ENCODE data around the gene DUSP7.
A peak's percentile ranks its signal among the peaks of the same experiment; 100 is the strongest.

The DUSP7 gene

GRCh38 chr3:52086461-52086860, 30.1 kb upstream of the DUSP7 start:
- DNase-seq = no peak

- DNase-seq = peak; percentile 75
These were observed 29.4 kb upstream of the DUSP7 start for GRCh38 chr3:52085681-52086282.

GRCh38 chr3:52084954-52085680, 28.7 kb upstream of the DUSP7 start:
- DNase-seq = no peak

GRCh38 chr3:52084216-52084945, 28.0 kb upstream of the DUSP7 start:
- DNase-seq = no peak

GRCh38 chr3:52083556-52084087, 27.3 kb upstream of the DUSP7 start:
- no peak for DNase-seq

- DNase-seq = no peak
These were observed 26.6 kb upstream of the DUSP7 start for GRCh38 chr3:52082951-52083350.

GRCh38 chr3:52080830-52081719, 24.7 kb upstream of the DUSP7 start:
- no peak for DNase-seq

GRCh38 chr3:52079958-52080357, 23.6 kb upstream of the DUSP7 start:
- DNase-seq = no peak

GRCh38 chr3:52078781-52079560, 22.6 kb upstream of the DUSP7 start:
- no peak for DNase-seq

- no peak for DNase-seq
These were observed 21.6 kb upstream of the DUSP7 start for GRCh38 chr3:52077925-52078324.

GRCh38 chr3:52076896-52077780, 20.8 kb upstream of the DUSP7 start:
- DNase-seq = peak; percentile 31

GRCh38 chr3:52073490-52073889, 17.1 kb upstream of the DUSP7 start:
- no peak for DNase-seq

GRCh38 chr3:52072471-52072870, 16.1 kb upstream of the DUSP7 start:
- DNase-seq = no peak

GRCh38 chr3:52072020-52072419, 15.6 kb upstream of the DUSP7 start:
- DNase-seq = no peak

GRCh38 chr3:52070724-52071621, 14.6 kb upstream of the DUSP7 start:
- DNase-seq = no peak

- no peak for DNase-seq
These were observed 13.5 kb upstream of the DUSP7 start for GRCh38 chr3:52069855-52070254.

GRCh38 chr3:52069135-52069534, 12.8 kb upstream of the DUSP7 start:
- no peak for DNase-seq

- DNase-seq = no peak
These were observed 12.4 kb upstream of the DUSP7 start for GRCh38 chr3:52068730-52069129.

- DNase-seq = no peak
These were observed 11.7 kb upstream of the DUSP7 start for GRCh38 chr3:52068055-52068571.

- no peak for DNase-seq
These were observed 11.2 kb upstream of the DUSP7 start for GRCh38 chr3:52067526-52067925.
